HK-2 (cell line): ENCODE data around the gene JCAD.

Source experiments
- DNase-seq: peaks from one replicate; pipeline ENCODE4 v3.0.0-alpha.2; 2018; ENCODE audit not compliant: unreplicated experiment

JCAD gene

DNA sequence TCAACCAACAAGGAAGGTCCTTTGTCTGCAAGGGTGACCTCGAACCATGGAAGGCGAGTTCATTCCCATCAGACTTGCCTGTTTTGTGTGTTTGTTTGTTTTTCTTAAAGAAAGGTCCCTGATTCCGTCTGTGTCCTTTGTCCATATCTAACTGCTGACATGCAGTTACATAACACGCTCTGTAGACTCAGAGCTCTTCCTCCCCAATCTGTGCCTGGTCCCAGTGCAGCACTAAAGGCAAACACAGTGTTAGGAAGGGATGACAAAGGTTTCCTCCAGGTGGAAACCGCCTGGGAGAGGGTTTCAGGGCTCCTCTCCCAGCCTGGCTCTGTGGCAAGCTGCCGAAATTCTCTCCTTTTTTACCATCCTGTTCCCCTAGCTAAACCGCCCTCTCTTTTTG, 13.4 kb downstream of the JCAD start:
- DNase-seq = no peak

DNA sequence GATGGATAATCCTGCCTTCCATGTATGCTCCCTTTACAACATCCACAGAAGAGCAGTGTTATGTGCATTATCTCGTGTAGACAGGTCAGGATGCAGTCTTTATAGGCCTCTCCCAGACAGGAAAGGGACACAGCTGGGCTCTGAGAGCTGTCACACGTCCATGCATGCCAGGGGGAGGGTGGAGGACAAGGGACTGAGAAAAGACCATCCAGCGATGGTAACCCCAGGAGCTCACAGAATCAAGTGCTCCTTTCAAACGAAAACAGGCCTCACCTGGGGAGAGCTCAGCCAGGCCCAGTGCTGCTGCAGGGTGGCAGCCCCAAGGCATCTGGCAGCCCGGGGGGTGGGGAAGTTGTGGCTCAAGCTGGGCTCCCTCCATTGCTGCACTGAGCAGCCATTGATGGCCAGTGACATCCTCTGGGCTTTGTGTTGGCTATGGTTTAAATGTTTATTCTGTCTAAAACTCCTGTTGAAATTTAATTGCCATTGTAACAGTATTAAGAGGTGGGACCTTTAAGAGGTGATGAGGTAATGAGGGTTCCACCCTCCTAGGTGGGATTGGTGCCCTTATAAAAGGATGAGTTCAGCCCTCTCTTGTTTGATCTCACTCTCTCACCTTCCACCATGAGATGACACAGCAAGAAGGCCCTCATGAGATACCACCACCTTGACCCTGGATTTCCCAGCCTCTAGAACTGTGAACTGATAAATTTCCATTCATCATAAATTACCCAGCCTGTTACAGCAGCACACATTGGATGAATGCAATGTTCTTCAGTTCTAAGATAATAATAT, 15.7 kb downstream of the JCAD start:
- no peak for DNase-seq

DNA sequence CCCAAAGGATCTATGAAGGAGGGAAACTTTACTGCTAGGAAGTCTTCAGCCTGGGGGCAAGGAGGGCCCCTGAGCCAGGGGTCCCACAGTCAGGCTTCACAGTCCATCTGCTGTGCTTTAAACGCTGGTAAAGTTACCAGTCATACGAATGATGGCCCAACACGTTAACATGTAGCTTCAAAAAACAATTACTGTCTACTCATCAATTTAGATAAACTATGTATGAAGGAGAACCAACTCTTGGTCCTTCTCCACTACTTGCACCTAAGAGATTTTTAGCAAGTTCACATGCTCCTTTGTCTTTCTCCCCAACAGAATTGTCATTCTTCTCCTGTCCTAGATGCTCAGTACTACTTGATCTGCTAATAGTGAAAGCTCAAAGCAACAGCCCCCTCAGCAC, 16.6 kb downstream of the JCAD start:
- no peak for DNase-seq

DNA sequence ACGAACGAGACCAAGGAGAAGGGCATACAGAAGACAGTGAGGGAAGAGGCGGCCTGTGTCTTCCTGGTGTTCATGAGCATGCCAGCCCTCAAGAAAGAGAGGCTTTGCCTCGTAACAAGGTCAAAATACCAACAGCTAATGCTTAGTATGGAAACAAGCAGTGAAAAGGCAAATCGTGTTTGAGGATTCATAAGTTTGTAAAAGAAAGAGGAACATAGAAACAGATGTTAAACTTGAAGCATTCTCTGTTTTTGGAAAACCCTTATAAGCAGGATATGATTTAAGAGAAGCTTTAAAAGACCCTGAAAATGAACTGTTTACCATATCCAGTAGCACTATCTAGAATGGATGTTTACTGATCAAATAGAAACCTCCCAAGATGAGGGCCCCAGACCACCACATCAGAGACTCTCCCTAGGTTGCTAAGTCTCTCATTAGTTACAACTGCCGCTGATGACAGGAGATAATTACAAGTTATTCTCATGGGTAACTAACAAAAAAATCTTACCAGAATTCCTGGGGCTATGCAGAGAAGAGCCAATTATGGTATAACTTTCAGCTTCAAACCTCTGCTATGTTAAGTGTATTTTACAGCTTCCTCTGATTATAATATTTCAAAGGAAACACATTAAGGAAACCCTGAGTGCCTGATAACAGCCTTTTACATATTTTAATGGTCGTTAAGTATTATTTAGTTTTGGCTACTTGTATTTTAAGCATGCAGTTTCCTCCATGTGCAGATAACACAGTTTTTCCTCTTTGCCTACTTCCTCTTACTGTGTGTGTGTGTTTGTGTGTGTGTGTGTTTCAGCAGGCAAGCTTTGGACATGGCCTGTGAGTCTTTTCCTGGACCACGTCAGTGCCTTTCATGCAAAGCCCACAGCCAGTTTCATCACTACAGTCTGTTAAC, 17.9 kb downstream of the JCAD start:
- DNase-seq = no peak

DNA sequence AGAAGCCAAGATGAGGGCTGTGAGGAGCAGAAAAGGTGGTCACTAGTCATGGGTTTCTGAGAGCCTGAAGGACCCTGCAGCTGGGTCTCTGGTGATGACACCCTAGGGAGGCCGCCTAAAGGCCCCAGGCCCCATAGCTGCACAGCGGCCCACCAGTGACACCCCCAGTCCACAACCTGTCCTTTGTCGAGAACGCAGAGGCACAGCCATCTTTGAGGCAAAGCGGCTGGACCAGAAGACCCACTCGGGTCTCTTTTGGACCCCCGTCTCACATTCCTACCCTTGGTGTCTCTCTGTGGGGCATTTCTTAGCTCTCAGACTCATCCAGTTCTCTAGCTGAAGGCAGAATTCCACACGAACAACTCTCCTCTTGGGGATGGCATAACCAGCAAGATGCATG, 18.8 kb downstream of the JCAD start:
- no peak for DNase-seq

DNA sequence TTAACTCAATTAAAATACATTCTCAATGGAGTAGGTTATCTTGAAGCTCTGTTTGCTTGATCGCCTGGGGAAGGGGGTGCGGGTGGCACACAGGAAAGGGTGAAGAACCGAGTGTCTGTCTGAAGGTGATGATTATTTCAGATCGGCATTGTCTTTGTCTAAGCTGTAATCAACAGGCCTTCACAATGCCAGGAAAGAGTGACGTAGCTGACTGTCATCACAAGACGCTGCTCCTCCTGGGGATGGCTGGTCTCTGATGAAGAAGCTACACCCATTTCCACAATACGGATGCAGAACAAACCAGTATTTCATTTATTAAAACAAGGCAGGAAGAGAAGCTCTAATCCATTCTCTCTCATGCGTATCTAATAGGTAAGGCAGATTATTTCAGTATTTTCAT, 19.4 kb downstream of the JCAD start:
- no peak for DNase-seq

DNA sequence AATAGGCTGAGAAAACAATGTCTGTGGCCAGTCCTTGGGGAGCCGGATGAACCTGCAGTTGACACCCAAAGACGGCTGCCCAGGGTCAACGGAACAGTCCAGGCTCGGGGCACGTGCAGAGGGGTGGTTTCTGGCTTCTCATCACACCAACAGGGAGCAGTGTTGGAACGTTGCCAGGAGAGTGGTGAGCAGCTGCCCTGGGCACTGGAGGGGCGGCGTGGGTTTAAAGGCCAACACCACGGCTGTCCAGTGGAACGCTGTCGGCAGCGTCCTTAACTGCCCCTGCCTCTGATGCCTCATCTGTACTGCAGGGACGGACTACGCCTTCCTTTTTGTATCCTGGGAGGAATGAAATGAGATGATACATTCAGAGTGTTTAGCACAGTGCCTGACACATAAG, 19.8 kb downstream of the JCAD start:
- DNase-seq = no peak

DNA sequence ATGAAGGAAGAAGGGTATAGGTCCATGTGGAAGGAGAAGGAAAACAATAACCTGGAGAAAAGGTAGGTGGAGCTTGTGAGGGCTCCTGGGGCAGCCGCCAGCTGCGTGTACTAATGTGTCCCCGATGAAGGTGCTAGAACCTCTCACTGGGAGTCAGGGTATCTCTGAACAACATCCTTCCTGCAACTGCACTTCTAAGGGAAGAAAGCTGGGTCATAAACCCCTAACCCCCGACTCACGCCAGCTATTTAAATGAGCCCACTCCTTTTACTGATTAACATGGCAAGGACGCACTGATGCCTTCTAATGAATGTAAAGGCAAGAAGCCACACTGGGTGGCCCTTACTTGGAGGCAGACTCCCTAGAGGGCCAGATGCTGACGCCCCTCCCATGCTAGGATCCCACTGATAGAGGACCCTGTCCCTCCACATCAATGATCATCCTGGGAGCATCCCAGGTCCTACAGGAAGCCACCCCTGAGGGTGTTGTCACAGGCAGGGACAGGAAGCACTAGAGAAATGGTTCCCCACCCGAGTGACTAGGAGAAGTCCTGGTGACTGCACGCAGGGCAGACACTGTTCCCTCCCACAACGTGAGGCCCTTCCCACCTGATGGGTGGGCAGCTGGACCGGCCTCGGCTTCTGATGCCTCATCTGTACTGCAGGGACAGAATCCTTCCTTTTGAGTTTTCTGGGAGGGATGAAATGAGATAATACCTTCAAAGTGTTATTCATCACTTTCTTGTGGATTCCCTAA, 20.4 kb downstream of the JCAD start:
- no peak for DNase-seq

DNA sequence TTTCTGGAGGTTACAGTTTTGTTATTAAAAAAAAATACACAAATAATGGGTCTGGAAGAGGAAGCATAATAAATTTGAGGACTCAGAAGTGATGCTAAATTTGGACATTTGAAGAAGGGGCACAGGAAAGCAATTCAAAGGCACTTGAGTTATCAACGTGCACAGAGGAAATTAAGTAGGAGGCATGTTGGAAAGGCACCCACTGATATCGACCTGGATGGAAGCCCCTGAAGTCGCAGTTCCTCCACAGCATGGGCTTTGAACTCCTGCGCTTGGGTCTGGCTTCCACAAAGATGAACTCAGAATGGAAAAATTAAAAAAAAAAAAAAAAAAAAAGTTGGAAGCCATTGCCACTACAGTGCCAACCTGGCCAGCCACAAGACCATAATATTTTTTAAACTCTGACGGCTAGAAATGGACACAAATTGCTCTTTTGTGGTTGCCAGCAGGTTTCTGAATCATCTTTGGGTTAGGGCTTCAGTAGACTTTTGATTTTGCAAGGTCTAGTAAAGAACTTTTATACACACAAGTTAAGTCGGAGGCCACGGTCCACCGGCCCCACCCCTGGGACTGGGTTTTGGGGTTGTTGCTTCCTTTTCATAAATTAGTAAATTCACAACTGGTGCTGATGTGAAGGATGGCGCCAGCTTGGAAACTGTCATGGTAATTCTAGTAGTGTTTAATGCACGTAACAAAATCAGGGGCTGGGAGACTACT, 21.6 kb downstream of the JCAD start:
- DNase-seq = no peak

DNA sequence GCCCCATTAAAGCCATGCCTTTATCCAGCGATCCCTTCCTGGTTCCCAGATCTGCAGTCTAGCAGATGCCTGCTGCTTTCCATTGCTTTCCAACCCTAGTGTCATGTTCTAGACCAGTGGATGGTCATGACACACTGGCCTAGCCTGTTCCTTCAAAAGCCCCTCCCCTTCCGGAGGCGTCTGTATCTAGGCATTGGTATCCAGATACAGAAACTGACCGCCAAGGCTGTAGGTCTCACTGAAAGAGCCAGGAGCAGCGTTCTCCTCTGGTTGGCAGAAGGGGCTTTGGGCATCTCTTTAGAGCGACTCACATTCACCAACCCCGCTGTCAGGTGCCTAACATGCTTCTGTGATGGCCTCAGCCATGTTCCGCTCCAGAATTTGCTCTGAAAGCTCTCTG, 22.6 kb downstream of the JCAD start:
- no peak for DNase-seq

DNA sequence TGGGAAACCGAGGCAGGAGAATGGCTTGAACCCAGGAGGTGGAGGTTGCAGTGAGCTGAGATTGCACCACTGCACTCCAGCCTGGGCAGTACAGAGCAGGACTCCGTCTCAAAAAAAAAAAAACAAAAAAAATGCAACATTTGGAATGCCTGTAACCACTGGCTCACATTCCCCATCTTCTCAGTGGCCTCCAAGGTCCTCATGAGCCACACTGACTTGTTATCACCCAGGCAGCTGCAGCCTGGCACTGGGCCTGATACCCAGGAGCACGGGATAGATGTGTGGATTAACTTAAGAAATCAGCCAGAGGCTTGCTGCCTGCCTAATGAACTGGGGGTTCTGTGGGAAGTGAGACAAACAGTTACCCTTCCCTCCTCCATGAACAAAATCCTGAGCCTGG, 23.0 kb downstream of the JCAD start:
- DNase-seq = no peak

DNA sequence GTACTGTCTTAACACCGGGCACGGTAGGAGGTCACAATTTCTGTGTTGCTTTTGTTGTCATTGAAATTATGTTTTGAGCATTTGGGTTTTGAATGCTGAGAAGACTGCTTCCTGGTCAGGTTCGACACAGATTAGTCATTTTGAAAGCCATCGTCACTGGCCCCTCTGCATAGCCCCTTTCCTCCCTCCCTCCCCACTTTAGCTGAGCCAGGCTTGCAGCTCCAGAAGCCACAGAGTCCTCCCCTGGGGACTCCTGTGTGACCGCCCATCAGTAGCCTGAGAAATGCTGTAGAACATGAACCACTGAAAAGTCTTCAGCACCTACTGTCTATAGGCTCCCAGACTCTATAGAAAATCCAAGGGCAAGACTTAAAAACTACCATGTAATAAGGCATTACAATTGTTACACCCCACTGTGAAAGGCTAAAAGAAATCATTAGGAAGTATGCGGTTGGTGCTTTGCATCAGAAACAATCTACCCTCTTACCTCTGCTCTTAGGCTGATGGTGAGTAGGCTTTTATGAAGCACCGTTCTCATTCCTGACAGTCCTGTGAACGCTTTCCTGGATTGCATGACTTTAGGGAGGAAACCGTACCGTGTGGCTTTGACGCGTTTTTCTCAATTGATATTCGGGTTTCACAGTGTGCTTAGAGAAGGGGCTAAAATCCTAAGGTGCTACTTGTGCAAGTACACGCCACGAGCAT, 24.8 kb downstream of the JCAD start:
- no peak for DNase-seq

DNA sequence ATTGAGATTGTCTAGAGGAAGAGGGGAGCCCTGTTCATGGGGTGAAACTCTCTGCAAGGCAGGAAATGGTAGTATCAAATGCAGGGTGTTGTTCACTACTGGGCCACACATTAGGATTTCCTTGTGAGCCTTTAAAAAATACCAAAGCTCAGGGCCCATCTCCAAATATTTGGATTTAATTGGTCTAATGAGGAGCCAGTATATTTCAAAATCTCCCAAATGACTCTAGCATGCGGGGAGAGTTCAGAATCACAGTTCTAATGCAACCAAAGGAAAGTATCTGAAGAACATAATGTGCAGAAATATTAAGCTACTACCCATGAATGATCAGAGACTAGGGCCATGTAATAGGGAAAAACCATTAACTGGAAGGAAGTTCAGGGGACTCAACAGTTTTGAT, 27.3 kb downstream of the JCAD start:
- no peak for DNase-seq

DNA sequence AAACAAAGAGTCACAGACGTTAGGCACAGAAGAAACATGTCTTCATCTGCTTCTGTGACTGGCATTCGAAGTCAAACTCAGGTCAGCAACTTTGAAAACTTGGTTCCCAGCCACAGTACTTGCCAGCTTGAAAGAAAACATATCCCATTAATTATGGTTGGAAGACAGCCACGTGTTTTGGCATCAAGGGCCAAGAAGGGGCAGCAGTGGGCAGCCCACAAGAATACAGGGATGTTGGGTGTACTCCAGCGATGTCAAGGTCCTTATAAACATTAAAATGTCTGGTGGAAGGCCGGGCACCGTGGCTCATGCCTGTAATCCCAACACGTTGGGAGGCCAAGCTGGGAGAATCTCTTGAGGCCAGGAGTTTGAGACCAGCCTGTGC, 29.5 kb downstream of the JCAD start:
- no peak for DNase-seq

DNA sequence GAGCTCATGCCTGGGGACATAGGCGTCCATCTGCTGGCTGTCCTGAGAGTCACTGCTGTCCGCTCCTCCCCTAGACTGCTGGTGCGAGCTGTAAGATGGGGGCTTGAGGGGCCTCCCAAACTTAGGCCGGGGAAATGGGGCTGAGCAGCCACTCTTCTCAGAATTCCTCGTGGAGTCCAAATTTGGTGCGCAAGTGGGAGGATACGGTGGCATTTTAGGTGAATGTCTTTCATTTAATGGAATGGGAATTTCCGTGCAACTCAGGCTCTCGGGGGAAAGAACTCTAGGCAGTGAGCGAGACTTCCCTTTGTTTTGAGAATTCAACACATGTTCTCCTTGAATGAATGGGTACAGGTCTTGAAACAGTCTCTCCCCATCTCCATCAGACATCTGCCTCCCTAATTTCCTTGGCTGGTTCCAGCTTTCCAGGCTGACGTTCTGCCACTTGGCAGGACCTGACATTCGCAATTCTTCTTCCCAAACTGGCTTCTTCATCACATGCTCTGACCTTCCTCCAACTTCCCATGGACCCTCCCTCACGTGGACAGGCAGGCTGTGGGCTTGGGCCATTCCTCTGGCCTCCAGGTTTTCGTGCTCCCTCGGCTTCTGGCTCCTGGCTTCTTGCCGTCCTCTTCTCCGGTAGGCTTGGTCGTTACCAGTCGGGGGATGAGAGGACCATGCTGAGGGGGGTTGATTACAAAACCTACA, 30.1 kb downstream of the JCAD start:
- no peak for DNase-seq

DNA sequence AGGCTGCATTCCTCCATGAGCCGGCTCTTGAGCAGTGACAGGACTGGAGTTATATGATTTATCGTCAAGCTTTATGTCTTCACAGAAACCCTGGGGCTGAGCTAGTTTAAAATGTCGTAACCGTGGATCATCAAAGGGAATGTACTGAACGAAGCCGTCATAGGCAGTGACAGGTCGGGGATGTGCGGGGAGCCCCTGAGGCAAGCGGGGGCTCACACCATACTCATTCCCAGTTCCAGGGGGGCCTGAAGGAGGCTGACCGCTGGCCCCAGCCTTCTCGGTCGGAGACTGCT, 30.7 kb downstream of the JCAD start:
- DNase-seq = no peak

DNA sequence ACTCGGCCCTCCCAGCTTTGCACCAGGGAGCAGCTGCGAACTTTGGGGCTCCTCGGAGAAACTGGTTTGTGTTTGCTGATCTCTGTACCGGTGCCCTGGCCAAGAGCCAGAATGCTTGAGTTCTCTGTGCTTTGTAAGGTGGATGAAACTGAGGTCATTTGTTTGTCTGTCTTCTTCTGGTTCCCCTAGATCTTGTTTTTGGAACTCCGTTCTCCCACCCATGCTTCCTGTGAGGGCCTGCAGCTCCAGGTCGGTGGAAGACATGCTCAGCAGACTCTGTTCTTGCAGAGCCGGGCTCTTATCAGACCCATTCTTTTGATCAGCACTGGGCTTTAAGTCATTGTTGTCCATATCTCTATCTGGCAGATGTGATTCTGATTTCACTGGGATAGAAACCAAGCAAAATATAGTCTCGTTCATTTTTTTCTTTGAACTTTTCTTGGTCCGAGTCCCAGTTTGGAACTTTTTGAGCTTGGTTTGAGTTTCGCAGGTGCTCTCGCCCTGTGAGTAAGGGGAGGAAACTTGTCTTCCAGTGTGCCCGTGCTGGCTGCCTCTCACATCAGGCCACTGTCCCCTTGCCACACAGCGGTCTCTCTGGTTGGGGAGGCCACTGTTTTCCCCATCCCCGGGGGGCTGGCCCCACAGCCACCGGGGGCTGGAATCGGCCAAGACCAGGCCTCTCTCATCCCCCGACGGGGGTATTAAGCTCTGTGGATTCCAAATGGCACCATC, 31.2 kb downstream of the JCAD start:
- no peak for DNase-seq

DNA sequence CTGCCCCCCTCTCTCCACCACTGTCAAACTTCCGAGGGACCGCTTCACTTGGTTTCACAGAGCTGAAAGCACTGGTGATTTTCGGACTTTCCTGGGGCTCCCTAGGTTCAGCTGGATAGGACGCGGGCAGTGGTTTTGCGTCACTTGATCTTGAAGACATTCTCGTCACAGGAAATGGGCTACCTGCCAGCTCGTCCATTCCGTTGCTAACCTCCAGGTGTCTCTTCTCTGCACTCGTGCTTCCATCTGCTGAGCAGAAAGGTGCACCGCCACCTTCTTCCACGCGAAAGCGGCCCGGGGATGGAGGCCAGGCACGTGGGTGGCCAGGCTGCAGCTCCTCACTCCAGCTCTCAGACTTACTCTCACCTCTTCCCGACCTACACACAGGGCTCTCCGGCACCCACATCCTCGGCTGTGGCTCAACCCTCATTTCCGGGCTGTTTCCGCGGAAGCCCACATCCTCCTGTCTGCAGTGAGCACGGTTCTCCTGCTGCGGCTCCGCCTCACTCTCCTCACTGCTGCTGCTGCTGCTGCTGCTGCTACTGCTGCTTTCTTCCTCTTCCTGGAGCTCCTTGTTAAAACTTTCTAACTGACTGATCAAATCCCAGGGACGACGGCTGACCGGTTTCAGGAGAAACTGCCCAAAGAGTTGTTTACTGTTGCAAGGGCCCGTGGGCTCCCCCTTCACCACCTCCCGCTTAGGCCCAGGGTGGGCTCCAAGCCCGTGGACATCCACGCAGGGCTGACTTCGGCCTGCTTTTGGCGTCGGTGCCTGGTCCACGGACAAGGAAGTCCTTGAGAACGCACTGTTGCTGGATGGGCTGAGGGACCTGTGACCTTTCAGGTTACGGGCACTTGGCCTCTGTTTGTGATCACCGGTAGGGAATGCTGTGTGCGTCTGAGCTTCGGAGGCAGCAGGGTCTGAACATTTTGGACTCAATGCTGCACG, 32.1 kb downstream of the JCAD start:
- no peak for DNase-seq

DNA sequence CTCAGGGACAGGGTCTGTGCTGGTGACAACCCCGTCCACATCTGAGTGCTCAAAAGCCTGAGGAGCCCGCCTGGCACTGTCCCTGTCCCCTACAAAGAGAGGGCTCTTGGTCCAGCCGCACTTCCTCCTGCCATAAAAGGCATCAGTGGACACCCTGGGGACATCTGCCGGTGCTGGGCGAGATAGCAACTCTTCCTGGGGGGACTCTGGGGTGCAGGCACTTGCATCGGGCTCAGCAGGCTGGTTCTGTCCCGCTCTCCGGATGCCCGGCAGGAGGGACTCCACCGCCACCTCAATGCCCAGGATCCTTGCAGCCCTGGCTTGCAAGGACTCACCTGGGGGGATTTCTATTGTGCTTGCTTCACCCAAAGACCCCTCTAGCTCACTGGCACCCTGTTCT, 32.8 kb downstream of the JCAD start:
- no peak for DNase-seq
